Ishikawa (cell line): ENCODE results near the gene TBC1D16.

ENCODE experiments used
- CEBPB ChIP-seq: IDR thresholded peaks from 2 replicates; pipeline ENCODE4 v1.6.1; 2012
- CREB1 ChIP-seq: IDR thresholded peaks from 2 replicates; pipeline ENCODE4 v1.6.1; 2012; ENCODE audit warnings: low read depth
- EGR1 ChIP-seq: IDR thresholded peaks from 2 replicates; pipeline ENCODE4 v1.6.1; 2012
- EP300 ChIP-seq: IDR thresholded peaks from 2 replicates; pipeline ENCODE4 v1.6.1; 2012; ENCODE audit warnings: borderline replicate concordance
- FOXM1 ChIP-seq: IDR thresholded peaks from 2 replicates; pipeline ENCODE4 v1.6.1; 2012; ENCODE audit warnings: low read depth, borderline replicate concordance
- MAX ChIP-seq: IDR thresholded peaks from 2 replicates; pipeline ENCODE4 v1.6.1; 2012
- NFIC ChIP-seq: IDR thresholded peaks from 2 replicates; pipeline ENCODE4 v1.6.1; 2012
- RAD21 ChIP-seq: IDR thresholded peaks from 2 replicates; pipeline ENCODE4 v1.6.1; 2012; ENCODE audit warnings: low read depth
- TAF1 ChIP-seq: IDR thresholded peaks from 2 replicates; pipeline ENCODE4 v1.6.1; 2012; ENCODE audit warnings: low read depth, mild to moderate bottlenecking
- TCF12 ChIP-seq: IDR thresholded peaks from 2 replicates; pipeline ENCODE4 v1.6.1; 2012; ENCODE audit warnings: low read depth
- TEAD4 ChIP-seq: IDR thresholded peaks from 2 replicates; pipeline ENCODE4 v1.6.1; 2012
- USF1 ChIP-seq: IDR thresholded peaks from 2 replicates; pipeline ENCODE4 v1.6.1; 2012
- YY1 ChIP-seq: IDR thresholded peaks from 2 replicates; pipeline ENCODE4 v1.6.1; 2012; ENCODE audit warnings: low read depth
- ZBTB7A ChIP-seq: IDR thresholded peaks from 2 replicates; pipeline ENCODE4 v1.6.1; 2012; ENCODE audit warnings: low read depth
- TF ChIP-seq, protein P1 (sequence below): IDR thresholded peaks from 2 replicates; pipeline ENCODE4 v1.6.1; 2012; ENCODE audit warnings: low read depth, mild to moderate bottlenecking

Gene TBC1D16

GRCh38 chr17:79891113-79891730 lies 144.4 kb downstream of the TBC1D16 start:
- TF ChIP-seq FOXM1 (no peak), NFIC (no peak), USF1 (no peak), EGR1 (no peak), TEAD4 (no peak), RAD21 (no peak)

GRCh38 chr17:79890706-79891105 lies 145.0 kb downstream of the TBC1D16 start:
- TF ChIP-seq FOXM1: no peak
- TF ChIP-seq MAX: no peak
- TF ChIP-seq ZBTB7A: no peak
- TF ChIP-seq TEAD4: no peak
- no peak for TF ChIP-seq USF1
- TF ChIP-seq CEBPB: no peak
- no peak for TF ChIP-seq EP300
- TF ChIP-seq YY1: no peak

DNA sequence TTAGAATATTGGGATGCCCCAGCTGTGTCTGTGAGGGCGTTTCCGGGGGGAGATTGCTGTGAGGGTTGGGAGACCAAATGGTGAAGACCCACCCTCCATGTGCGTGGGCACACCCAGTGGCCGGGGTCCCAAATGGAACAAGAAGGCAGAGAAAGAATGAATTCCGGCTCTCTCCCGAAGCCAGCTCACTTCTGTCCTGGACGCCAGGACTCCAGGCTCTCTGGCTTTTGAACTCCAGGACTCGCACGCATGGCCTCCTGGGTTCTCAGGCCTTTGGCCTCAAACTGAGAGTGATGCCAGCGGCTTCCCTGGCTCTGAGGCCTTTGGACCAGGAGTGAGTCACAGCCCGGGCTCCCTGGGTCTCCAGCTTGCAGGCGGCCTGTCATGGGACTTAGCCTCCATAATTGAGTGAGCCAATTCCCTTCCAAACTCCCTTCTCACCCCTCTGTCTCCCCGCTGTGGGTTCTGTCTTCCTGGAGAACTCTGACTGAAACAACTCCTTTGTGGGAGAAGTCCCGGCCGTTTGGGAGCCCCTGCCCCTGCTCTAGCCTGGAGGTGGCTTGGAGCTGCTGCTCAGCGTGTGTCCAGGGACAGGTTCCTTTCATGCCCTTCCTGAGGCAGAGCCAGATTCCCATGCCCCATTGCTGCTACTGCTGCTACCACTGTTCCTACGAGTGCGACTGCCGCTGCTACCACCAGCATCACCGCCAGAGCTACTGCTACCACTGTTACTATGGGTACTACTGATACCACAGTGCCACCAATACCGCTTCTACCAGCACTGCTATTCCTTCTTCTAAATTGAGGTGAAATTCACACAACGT lies 146.6 kb downstream of the TBC1D16 start:
- TF ChIP-seq NFIC: no peak

DNA sequence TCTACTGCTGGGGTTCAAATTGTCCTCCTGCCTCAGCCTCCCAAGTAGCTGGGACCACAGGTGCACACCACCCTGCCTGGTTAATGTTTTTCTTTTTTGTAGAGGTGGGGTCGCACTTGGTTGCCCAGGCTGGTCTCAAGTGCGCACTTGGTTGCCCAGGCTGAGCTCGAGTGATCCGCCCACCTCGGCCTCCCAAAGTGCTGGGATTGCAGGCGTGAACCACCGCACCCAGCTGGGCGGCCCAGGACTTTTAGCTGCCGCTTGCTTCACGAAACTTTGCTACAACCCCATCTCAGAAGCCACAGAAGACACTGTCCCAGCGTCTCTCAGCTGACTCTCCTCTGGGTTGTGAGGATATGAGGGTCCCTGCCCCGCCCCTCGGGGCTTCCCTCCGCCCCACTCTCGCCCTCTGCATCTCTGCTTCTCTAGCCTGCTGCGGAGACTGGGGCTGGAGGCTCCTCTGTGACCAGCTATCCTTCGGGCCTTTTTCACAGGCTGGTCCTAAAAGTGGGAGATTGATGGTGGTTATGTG lies 147.6 kb downstream of the TBC1D16 start:
- TF ChIP-seq EP300 (no peak), TEAD4 (no peak), EGR1 (no peak), YY1 (no peak), CEBPB (no peak), USF1 (no peak), NFIC (no peak), MAX (no peak), FOXM1 (no peak), ZBTB7A (no peak), RAD21 (no peak), TAF1 (no peak), TCF12 (no peak)
- TF ChIP-seq, protein P1, sequence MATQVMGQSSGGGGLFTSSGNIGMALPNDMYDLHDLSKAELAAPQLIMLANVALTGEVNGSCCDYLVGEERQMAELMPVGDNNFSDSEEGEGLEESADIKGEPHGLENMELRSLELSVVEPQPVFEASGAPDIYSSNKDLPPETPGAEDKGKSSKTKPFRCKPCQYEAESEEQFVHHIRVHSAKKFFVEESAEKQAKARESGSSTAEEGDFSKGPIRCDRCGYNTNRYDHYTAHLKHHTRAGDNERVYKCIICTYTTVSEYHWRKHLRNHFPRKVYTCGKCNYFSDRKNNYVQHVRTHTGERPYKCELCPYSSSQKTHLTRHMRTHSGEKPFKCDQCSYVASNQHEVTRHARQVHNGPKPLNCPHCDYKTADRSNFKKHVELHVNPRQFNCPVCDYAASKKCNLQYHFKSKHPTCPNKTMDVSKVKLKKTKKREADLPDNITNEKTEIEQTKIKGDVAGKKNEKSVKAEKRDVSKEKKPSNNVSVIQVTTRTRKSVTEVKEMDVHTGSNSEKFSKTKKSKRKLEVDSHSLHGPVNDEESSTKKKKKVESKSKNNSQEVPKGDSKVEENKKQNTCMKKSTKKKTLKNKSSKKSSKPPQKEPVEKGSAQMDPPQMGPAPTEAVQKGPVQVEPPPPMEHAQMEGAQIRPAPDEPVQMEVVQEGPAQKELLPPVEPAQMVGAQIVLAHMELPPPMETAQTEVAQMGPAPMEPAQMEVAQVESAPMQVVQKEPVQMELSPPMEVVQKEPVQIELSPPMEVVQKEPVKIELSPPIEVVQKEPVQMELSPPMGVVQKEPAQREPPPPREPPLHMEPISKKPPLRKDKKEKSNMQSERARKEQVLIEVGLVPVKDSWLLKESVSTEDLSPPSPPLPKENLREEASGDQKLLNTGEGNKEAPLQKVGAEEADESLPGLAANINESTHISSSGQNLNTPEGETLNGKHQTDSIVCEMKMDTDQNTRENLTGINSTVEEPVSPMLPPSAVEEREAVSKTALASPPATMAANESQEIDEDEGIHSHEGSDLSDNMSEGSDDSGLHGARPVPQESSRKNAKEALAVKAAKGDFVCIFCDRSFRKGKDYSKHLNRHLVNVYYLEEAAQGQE: no peak

DNA sequence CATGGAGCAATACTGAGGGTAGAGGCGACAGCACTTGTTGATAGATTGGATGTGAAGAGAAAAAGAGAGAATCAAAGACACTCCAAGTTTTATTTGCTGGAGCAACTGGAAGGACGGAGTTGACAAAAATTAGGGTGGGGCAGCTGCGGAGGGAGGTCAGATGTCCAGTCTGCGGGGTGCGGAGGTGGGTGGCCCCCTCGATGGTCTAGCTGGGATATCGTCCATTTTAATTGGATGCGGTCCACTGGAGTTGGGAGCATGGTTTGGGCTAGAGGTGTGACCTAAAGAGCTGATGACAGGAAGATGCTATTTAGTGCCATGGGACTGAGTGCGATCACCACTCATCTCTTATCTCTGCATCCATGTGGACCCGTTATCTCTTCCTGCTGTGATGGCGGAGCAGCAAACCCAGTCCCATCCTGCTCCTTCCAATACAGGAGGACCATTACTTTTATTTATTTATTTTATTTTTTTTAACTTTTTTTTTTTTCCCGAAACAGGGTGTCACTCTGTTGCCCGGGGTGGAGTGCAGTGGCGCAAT lies 148.2 kb downstream of the TBC1D16 start:
- no peak for TF ChIP-seq TEAD4
- TF ChIP-seq EGR1: no peak
- TF ChIP-seq RAD21: no peak
- TF ChIP-seq MAX: no peak
- no peak for TF ChIP-seq YY1
- no peak for TF ChIP-seq CREB1
- no peak for TF ChIP-seq TCF12
- TF ChIP-seq ZBTB7A: no peak
- TF ChIP-seq CEBPB: no peak
- TF ChIP-seq EP300: no peak
- no peak for TF ChIP-seq USF1

- TF ChIP-seq FOXM1 (no peak), CREB1 (no peak), CEBPB (no peak), TEAD4 (no peak), EGR1 (no peak), TAF1 (no peak), EP300 (no peak), NFIC (no peak), USF1 (no peak), ZBTB7A (no peak), TCF12 (no peak), RAD21 (no peak), YY1 (no peak), MAX (no peak)
- TF ChIP-seq, protein P1: no peak
These were observed 152.5 kb downstream of the TBC1D16 start for GRCh38 chr17:79883202-79883601.
